NB4 (cell line): ENCODE results near the gene RNF182.
"Not testable (repeated sequence)": the region's sequence is repeated elsewhere in the genome, so short reads cannot be mapped to it uniquely, and the experiment has no call there.

Experiments
- DNase-seq: peaks from one replicate; pipeline ENCODE4 v3.0.0; 2010; ENCODE audit warnings: low read depth
- H3K4me3 ChIP-seq: one replicate; pipeline ENCODE4 v1.5.1; 2011; ENCODE audit warnings: mild to moderate bottlenecking, low read depth, low read length, moderate library complexity
- CTCF ChIP-seq: IDR thresholded peaks from one replicate; pipeline ENCODE4 v1.5.1; 2012; ENCODE audit warnings: low read depth, low read length
- MAX ChIP-seq: IDR thresholded peaks from 2 replicates; pipeline ENCODE4 v1.6.1; 2011; ENCODE audit warnings: low read depth, low read length
- MYC ChIP-seq: IDR thresholded peaks from 2 replicates; pipeline ENCODE4 v1.6.1; 2011; ENCODE audit warnings: low read depth, low read length
- POLR2A ChIP-seq: IDR thresholded peaks from 2 replicates; pipeline ENCODE4 v1.6.1; 2011; ENCODE audit warnings: mild to moderate bottlenecking; ENCODE audit not compliant: insufficient read length; ENCODE audit errors: extremely low read depth

The RNF182 gene

GRCh38 chr6:13929196-13929595, 4.4 kb downstream of the RNF182 start:
- no peak for DNase-seq
- H3K4me3 ChIP-seq = no peak overlapping the region
- TF ChIP-seq MAX (no peak), MYC (no peak), POLR2A (no peak), CTCF (no peak)

- DNase-seq = no peak
- H3K4me3 ChIP-seq = no peak overlapping the region
- TF ChIP-seq MYC = no peak
- TF ChIP-seq MAX = no peak
- no peak for TF ChIP-seq CTCF
- no peak for TF ChIP-seq POLR2A
Observed at GRCh38 chr6:13931797-13932402, 7.1 kb downstream of the RNF182 start.

GRCh38 chr6:13932785-13933184, 8.0 kb downstream of the RNF182 start:
- DNase-seq = no peak
- TF ChIP-seq MYC (no peak), CTCF (no peak), MAX (no peak), POLR2A (no peak)
- H3K4me3 ChIP-seq = no peak overlapping the region

- DNase-seq = no peak
- TF ChIP-seq CTCF = no peak
- TF ChIP-seq POLR2A = no peak
- no peak for TF ChIP-seq MAX
- TF ChIP-seq MYC = no peak
- H3K4me3 ChIP-seq = no peak overlapping the region
Observed at GRCh38 chr6:13934721-13935120, 10.0 kb downstream of the RNF182 start.

GRCh38 chr6:13935190-13935880, 10.6 kb downstream of the RNF182 start:
- TF ChIP-seq MYC (no peak), POLR2A (no peak), MAX (no peak), CTCF (no peak)
- DNase-seq = no peak
- H3K4me3 ChIP-seq = no peak overlapping the region

GRCh38 chr6:13935881-13936261, 11.1 kb downstream of the RNF182 start:
- DNase-seq = not testable (repeated sequence)

More at GRCh38 chr6:13935881-13936261, 11.1 kb downstream of the RNF182 start:
- H3K4me3 ChIP-seq = not testable (repeated sequence)
